ENCODE measurements around the gene NXF3. TPM values are rescaled to one million over a fixed set of nuclear protein-coding genes. Genes with fewer than 3 reads are reported as not detected.
A peak's percentile ranks its signal among the peaks of the same experiment; 100 is the strongest.

NXF3 gene
- total and polyA plus RNA-seq, 2 donors (not counting 3 experiments of a cell fraction or from before 2014, with no cell fraction given): not detected

GRCh38 chrX:103063918-103064434 lies 29.0 kb downstream of the NXF3 start, which contains the start of gene BEX1:
Gene BEX1 (minus strand): TSS chrX:103064171. CDS start chrX:103063274, 897 bp downstream.
- DNase-seq (ENCODE audit: low read depth, low spot score): no peak

More at GRCh38 chrX:103063918-103064434, 29.0 kb downstream of the NXF3 start, which contains the start of gene BEX1:
- Histone ChIP-seq H3K36me3 (ENCODE audit: control insufficient read depth in 2 of 2, extremely low read depth in 1 of 2, insufficient read depth in 2 of 2, low read length in 2 of 2) (no peaks in the 10 kb centered on the region), H3K27ac (ENCODE audit: insufficient read depth, low read depth, low read length) (no peak within 1 kb of the TSS), H2AFZ (ENCODE audit: low read depth, low read length) (no peak within 1 kb of the TSS), H3K79me2 (ENCODE audit: control insufficient read depth, insufficient read depth, low read length) (no peaks in the 10 kb centered on the region), H3K9ac (replicated peaks; ENCODE audit: extremely low read depth, insufficient read depth, low read length) (no peak within 1 kb of the TSS), H3K4me2 (ENCODE audit: insufficient read depth, low read length) (no peak within 1 kb of the TSS), H4K20me1 (replicated peaks; ENCODE audit: control insufficient read depth, extremely low read depth, insufficient read depth, low read length) (no peaks in the 10 kb centered on the region), H3K4me1 (ENCODE audit: control insufficient read depth, extremely low read depth, insufficient read depth, low read length) (no peaks in the 10 kb centered on the region), H3K9me1 (replicated peaks; ENCODE audit: control insufficient read depth, extremely low read depth, insufficient read depth, low read length) (no peaks in the 10 kb centered on the region), H3K4me3 (replicated peaks in 1 of 3; ENCODE audit: insufficient read depth in 1 of 3, low read depth in 1 of 3, low read length in 3 of 3) (peak within 1 kb of the TSS in 1 of 3 experiments; percentile 12), H3K27me3 (ENCODE audit: control insufficient read depth in 2 of 2, insufficient read depth in 2 of 2, low read length in 2 of 2) (no peaks in the 10 kb centered on the region), H3K9me3 (replicated peaks; ENCODE audit: control insufficient read depth, insufficient read depth, low read length) (no peaks in the 10 kb centered on the region)
- no peak for FAIRE-seq
- ChIA-PET CTCF (no interaction called here), POLR2A (no interaction called here)
- no TSS peak for BruUV-seq (replicated peaks)
- dilution Hi-C loops (cut with MboI; ENCODE audit: extremely low pct_ligation_motif_present, low sequenced_read_pairs): no loop called here
- TF ChIP-seq FOS (IDR thresholded peaks at IDR 0.05; ENCODE audit: borderline replicate concordance, insufficient read depth, low read length) (no peak), MAX (IDR thresholded peaks at IDR 0.05; ENCODE audit: insufficient read depth, insufficient read length) (no peak), EZH2 (IDR thresholded peaks at IDR 0.05; ENCODE audit: borderline replicate concordance, low read depth, low read length, severe bottlenecking) (no peak), GATA2 (IDR thresholded peaks at IDR 0.05; ENCODE audit: insufficient read depth, insufficient read length, low read depth, low read length) (no peak), MYC (IDR thresholded peaks at IDR 0.05; ENCODE audit: low read depth, low read length) (no peak), POLR2AphosphoS5 (IDR thresholded peaks at IDR 0.05; ENCODE audit: insufficient read depth, low read depth, low read length) (no peak), JUN (IDR thresholded peaks at IDR 0.05; ENCODE audit: borderline replicate concordance, insufficient read depth, insufficient read length, low read depth) (no peak), CTCF (IDR thresholded peaks at IDR 0.05; ENCODE audit: extremely low read depth in 1 of 2, insufficient read depth in 1 of 2, low read depth in 1 of 2, low read length in 2 of 2) (no peak), POLR2A (IDR thresholded peaks at IDR 0.05; ENCODE audit: low read depth, low read length) (no peak)
- intact Hi-C loops (cut with micrococcal nuclease): loop anchor here (5.0 kb wide), 1 partner anchor 93 kb away; no protein-coding TSS in a partner anchor

All from endothelial cell of umbilical vein (primary cell).